A673 (cell line): ENCODE measurements around the gene MAGI1. TPM values are rescaled to one million over a fixed set of nuclear protein-coding genes. Genes with fewer than 3 reads are reported as not detected.

Source experiments
- BruUV-seq: library from RNA; stranded (reverse); fragments of 400-500 nt; replicated peaks from 2 replicates; lab custom pipeline; 2021; lab: Mats Ljungman, UMichigan
- CTCF ChIA-PET: fragments of 300-600 bp; sonication (Branson Sonifier 250); formaldehyde crosslinking; loops from one replicate; lab custom pipeline; 2022; ENCODE audit warnings: antibody characterized with exemption; lab: Charles Lee
- POLR2A ChIA-PET: fragments of 300-600 bp; sonication (Branson Sonifier 250); formaldehyde crosslinking; loops from one replicate; lab custom pipeline; 2022; ENCODE audit warnings: antibody characterized with exemption; ENCODE audit not compliant: low non-redundant PET; lab: Charles Lee
- DNase-seq: peaks from one replicate; pipeline ENCODE4 v3.0.0-alpha.2; 2015; ENCODE audit warnings: low spot score
- H3K27ac ChIP-seq: fragments of 200-600 bp; sonication (generic); 2 replicates; pipeline ENCODE4 v1.5.1; 2016; ENCODE audit warnings: mixed run types, low read depth, mild to moderate bottlenecking, mixed read lengths, antibody characterized with exemption, low read length; ENCODE audit not compliant: poor library complexity, severe bottlenecking
- H3K27me3 ChIP-seq: fragments of 200-600 bp; sonication (generic); replicated peaks from 2 replicates; pipeline ENCODE4 v1.6.1; 2017; ENCODE audit warnings: mixed run types, low read depth, mild to moderate bottlenecking, mixed read lengths, antibody characterized with exemption, low read length; ENCODE audit not compliant: insufficient read depth, poor library complexity
- H3K36me3 ChIP-seq: fragments of 200-600 bp; sonication (generic); 2 replicates; pipeline ENCODE4 v1.6.1; 2016; ENCODE audit warnings: mixed run types, mild to moderate bottlenecking, mixed read lengths, antibody characterized with exemption, low read length; ENCODE audit not compliant: insufficient read depth, poor library complexity, severe bottlenecking
- H3K4me1 ChIP-seq: fragments of 200-600 bp; sonication (generic); 2 replicates; pipeline ENCODE4 v1.6.1; 2017; ENCODE audit warnings: mixed run types, mild to moderate bottlenecking, mixed read lengths, antibody characterized with exemption, low read length; ENCODE audit not compliant: insufficient read depth, poor library complexity, severe bottlenecking
- H3K4me3 ChIP-seq: fragments of 200-600 bp; sonication (generic); 2 replicates; pipeline ENCODE4 v1.5.1; 2016; ENCODE audit warnings: low read depth, mixed run types, mild to moderate bottlenecking, mixed read lengths, low read length; ENCODE audit not compliant: poor library complexity, severe bottlenecking
- H3K9me3 ChIP-seq: fragments of 200-600 bp; sonication (generic); 2 replicates; pipeline ENCODE4 v1.6.1; 2016; ENCODE audit warnings: mixed run types, low read depth, mild to moderate bottlenecking, mixed read lengths, antibody characterized with exemption, low read length; ENCODE audit not compliant: poor library complexity, severe bottlenecking
- CTCF ChIP-seq: fragments of 300-800, 200-600 bp; sonication (generic); conservative IDR thresholded peaks from 2 replicates; pipeline ENCODE4 v1.5.1; 2017; ENCODE audit warnings: low read depth, mild to moderate bottlenecking, antibody characterized with exemption, low read length, moderate library complexity, mixed read lengths
- EZH2 ChIP-seq: fragments of 200-600 bp; sonication (generic); IDR thresholded peaks from 2 replicates; pipeline ENCODE4 v1.6.1; 2017; ENCODE audit warnings: borderline replicate concordance, low read depth, mild to moderate bottlenecking, mixed read lengths, antibody characterized with exemption, low read length; ENCODE audit not compliant: poor library complexity, severe bottlenecking
- intact Hi-C: fragments of 100-400 bp; cut with micrococcal nuclease; formaldehyde crosslinking; loops from one replicate; pipeline ENCODE4 v1.10.0; 2022; ENCODE audit not compliant: unreplicated experiment
- total RNA-seq: library from RNA; stranded (reverse); gene quantifications from 2 replicates; pipeline ENCODE4 v1.2.3, GENCODE V29; 2021

The MAGI1 gene
- total RNA-seq, 1 experiment from 2014 or later = 30.5 TPM

GRCh38 chr3:65930648-65931047 is 108.1 kb downstream of the MAGI1 start:
- H3K36me3 ChIP-seq = no peaks in the 10 kb centered on the region
- ChIA-PET POLR2A (no interaction called here), CTCF (no interaction called here)
- no peak overlapping the region for H3K27ac ChIP-seq
- intact Hi-C loops = no loop called here
- no peak for DNase-seq
- no peak for TF ChIP-seq CTCF
- no peaks in the 10 kb centered on the region for H3K27me3 ChIP-seq
- no peak overlapping the region for H3K4me3 ChIP-seq
- H3K9me3 ChIP-seq = peaks cover 6% of the 10 kb centered on the region
- peaks cover 7% of the 10 kb centered on the region for H3K4me1 ChIP-seq
- BruUV-seq = no TSS peak

GRCh38 chr3:65928110-65928509 is 110.6 kb downstream of the MAGI1 start:
- intact Hi-C loops = no loop called here
- ChIA-PET POLR2A (no interaction called here), CTCF (no interaction called here)
- Histone ChIP-seq H3K36me3 (no peaks in the 10 kb centered on the region), H3K4me3 (no peak overlapping the region), H3K4me1 (peaks cover 17% of the 10 kb centered on the region), H3K9me3 (peaks cover 2% of the 10 kb centered on the region), H3K27me3 (no peaks in the 10 kb centered on the region), H3K27ac (no peak overlapping the region)
- no TSS peak for BruUV-seq
- TF ChIP-seq EZH2 = no peak
- no peak for TF ChIP-seq CTCF
- DNase-seq = no peak

GRCh38 chr3:65927576-65927975 is 111.1 kb downstream of the MAGI1 start:
- Histone ChIP-seq H3K27ac (no peak overlapping the region), H3K9me3 (no peaks in the 10 kb centered on the region), H3K36me3 (no peaks in the 10 kb centered on the region), H3K4me1 (peaks cover 17% of the 10 kb centered on the region), H3K27me3 (no peaks in the 10 kb centered on the region), H3K4me3 (no peak overlapping the region)
- CTCF ChIA-PET = no interaction called here
- POLR2A ChIA-PET = no interaction called here
- intact Hi-C loops = no loop called here
- TF ChIP-seq CTCF (no peak), EZH2 (no peak)
- no peak for DNase-seq
- BruUV-seq = no TSS peak
